H1 (cell line): Measurements from ENCODE around the gene FUNDC1. TPM values are rescaled to one million over a fixed set of nuclear protein-coding genes. Genes with fewer than 3 reads are reported as not detected.

Experiments
- CTCF ChIA-PET: fragments of 300-600 bp; sonication (Branson Sonifier 250); formaldehyde crosslinking; loops from one replicate; lab custom pipeline; 2021; ENCODE audit not compliant: partially characterized antibody; lab: Charles Lee
- POLR2A ChIA-PET: fragments of 300-600 bp; sonication (Branson Sonifier 250); formaldehyde crosslinking; loops from one replicate; lab custom pipeline; 2021; ENCODE audit warnings: inconsistent platforms; ENCODE audit not compliant: partially characterized antibody; lab: Charles Lee
- DNase-seq, 2 experiments: peaks; one replicate each; pipeline versions ENCODE4 v3.0.0 to v3.0.0-alpha.2; 2010 to 2022; ENCODE audit warnings: low spot score in 2 of 2, low read depth in 1 of 2, mixed read lengths in 1 of 2
- FAIRE-seq: peaks from 2 replicates; lab custom pipeline; 2011; peaks lifted over from hg19 to GRCh38; lab: Jason Lieb, UNC
- H2AFZ ChIP-seq: 2 replicates; pipeline ENCODE4 v1.8.1; 2012; ENCODE audit warnings: low read length, inconsistent platforms
- H2AK5ac ChIP-seq: 2 replicates; pipeline ENCODE4 v1.6.1; 2013; ENCODE audit warnings: low read depth, low read length
- H2BK120ac ChIP-seq: replicated peaks from 2 replicates; pipeline ENCODE3; 2013; ENCODE audit warnings: low read depth, low read length, inconsistent platforms
- H2BK12ac ChIP-seq: 2 replicates; pipeline ENCODE4 v1.6.1; 2013; ENCODE audit warnings: low read depth, low read length
- H2BK15ac ChIP-seq: 2 replicates; pipeline ENCODE4 v1.6.1; 2013; ENCODE audit warnings: low read length
- H2BK20ac ChIP-seq: 2 replicates; pipeline ENCODE4 v1.6.1; 2013; ENCODE audit warnings: low read length
- H2BK5ac ChIP-seq: 2 replicates; pipeline ENCODE4 v1.6.1; 2013; ENCODE audit warnings: low read depth, low read length
- H3K14ac ChIP-seq: 2 replicates; pipeline ENCODE4 v1.6.1; 2013; ENCODE audit warnings: inconsistent platforms; ENCODE audit not compliant: insufficient read length
- H3K18ac ChIP-seq: 2 replicates; pipeline ENCODE4 v1.6.1; 2013; ENCODE audit warnings: low read length; ENCODE audit errors: extremely low read depth
- H3K23ac ChIP-seq: 2 replicates; pipeline ENCODE4 v1.6.1; 2013; ENCODE audit warnings: inconsistent platforms; ENCODE audit not compliant: insufficient read length
- H3K23me2 ChIP-seq: 2 replicates; pipeline ENCODE4 v1.6.1; 2013; ENCODE audit warnings: low read depth, low read length
- H3K27ac ChIP-seq: 2 replicates; pipeline ENCODE4 v1.6.1; 2011; ENCODE audit warnings: low read depth, low read length, inconsistent platforms
- H3K27me3 ChIP-seq, 4 experiments: replicated peaks in 1 of 4; 1 replicate in 1 of 4; 2 replicates in 3 of 4; pipeline versions ENCODE4 v1.6.1 to v1.8.1; 2011 to 2013; ENCODE audit warnings: low read length in 3 of 4, mild to moderate bottlenecking in 3 of 4, inconsistent platforms in 2 of 4, mixed read lengths in 2 of 4, moderate library complexity in 1 of 4; ENCODE audit not compliant: control insufficient read depth in 3 of 4, insufficient read depth in 3 of 4; ENCODE audit errors: extremely low read depth in 1 of 4
- H3K36me3 ChIP-seq, 4 experiments: 2 replicates each; pipeline versions ENCODE4 v1.6.1 to v1.8.1; 2011 to 2013; ENCODE audit warnings: mild to moderate bottlenecking in 4 of 4, low read length in 3 of 4, moderate library complexity in 2 of 4, control low read depth in 1 of 4, inconsistent platforms in 1 of 4; ENCODE audit not compliant: insufficient read depth in 4 of 4, control insufficient read depth in 2 of 4
- H3K4ac ChIP-seq: replicated peaks from 2 replicates; pipeline ENCODE3; 2013; ENCODE audit warnings: low read length, low read depth, mixed read lengths, inconsistent platforms; ENCODE audit not compliant: insufficient read length
- H3K4me1 ChIP-seq, 4 experiments: replicated peaks in 1 of 4; 1 replicate in 1 of 4; 2 replicates in 3 of 4; pipeline versions ENCODE4 v1.6.1 to v1.8.1; 2011 to 2013; ENCODE audit warnings: low read length in 3 of 4, inconsistent platforms in 2 of 4, mixed read lengths in 1 of 4; ENCODE audit not compliant: insufficient read depth in 4 of 4, control insufficient read depth in 3 of 4
- H3K4me2 ChIP-seq, 2 experiments: 2 replicates each; pipeline versions ENCODE4 v1.6.1 to v1.8.1; 2011 to 2013; ENCODE audit warnings: low read depth in 2 of 2, low read length in 2 of 2, control low read depth in 1 of 2, inconsistent platforms in 1 of 2, mild to moderate bottlenecking in 1 of 2; ENCODE audit not compliant: insufficient read depth in 1 of 2
- H3K4me3 ChIP-seq, 4 experiments: fragments of 200-600, 300-600 bp in 1 of 4; sonication (generic), shearing (Covaris generic), sonication (Bioruptor Twin) in 1 of 4; 2 replicates each; pipeline versions ENCODE4 v1.5.1 to v1.8.1; 2011 to 2016; ENCODE audit warnings: low read length in 4 of 4, low read depth in 3 of 4, control low read depth in 2 of 4, inconsistent platforms in 2 of 4, mild to moderate bottlenecking in 2 of 4, mixed read lengths in 1 of 4, moderate library complexity in 1 of 4; ENCODE audit not compliant: insufficient read depth in 2 of 4; ENCODE audit errors: extremely low read depth in 1 of 4
- H3K56ac ChIP-seq: replicated peaks from 2 replicates; pipeline ENCODE3; 2013; ENCODE audit warnings: low read depth, mild to moderate bottlenecking, mixed read lengths, low read length, inconsistent platforms; ENCODE audit not compliant: insufficient read length
- H3K79me1 ChIP-seq: 2 replicates; pipeline ENCODE4 v1.6.1; 2013; ENCODE audit warnings: low read depth, low read length, control low read depth
- H3K79me2 ChIP-seq, 2 experiments: 2 replicates each; pipeline versions ENCODE4 v1.6.1 to v1.8.1; 2012 to 2013; ENCODE audit warnings: low read length in 2 of 2, mild to moderate bottlenecking in 2 of 2, inconsistent platforms in 1 of 2; ENCODE audit not compliant: insufficient read depth in 2 of 2, control insufficient read depth in 1 of 2
- H3K9ac ChIP-seq, 4 experiments: replicated peaks in 1 of 4; 1 replicate in 1 of 4; 2 replicates in 3 of 4; pipeline versions ENCODE4 v1.6.1 to v1.8.1; 2011 to 2013; ENCODE audit warnings: low read depth in 3 of 4, low read length in 3 of 4, control low read depth in 2 of 4, mild to moderate bottlenecking in 2 of 4, moderate library complexity in 2 of 4, inconsistent platforms in 1 of 4; ENCODE audit errors: extremely low read depth in 1 of 4
- H3K9me3 ChIP-seq, 2 experiments: 2 replicates each; pipeline versions ENCODE4 v1.6.1 to v1.8.1; 2012 to 2013; ENCODE audit warnings: mild to moderate bottlenecking in 2 of 2, moderate library complexity in 2 of 2, control low read depth in 1 of 2, inconsistent platforms in 1 of 2, low read depth in 1 of 2, low read length in 1 of 2, mixed read lengths in 1 of 2; ENCODE audit not compliant: insufficient read depth in 2 of 2
- H4K20me1 ChIP-seq, 2 experiments: replicated peaks in 1 of 2; 2 replicates each; pipeline versions ENCODE3 to v1.8.1; 2011 to 2013; ENCODE audit warnings: inconsistent platforms in 2 of 2, low read length in 2 of 2, mild to moderate bottlenecking in 1 of 2; ENCODE audit not compliant: insufficient read depth in 2 of 2, control insufficient read depth in 1 of 2
- H4K5ac ChIP-seq: 2 replicates; pipeline ENCODE4 v1.6.1; 2013; ENCODE audit warnings: low read length, low read depth, mixed read lengths, inconsistent platforms; ENCODE audit not compliant: insufficient read length
- H4K8ac ChIP-seq: 2 replicates; pipeline ENCODE4 v1.8.0; 2013; ENCODE audit warnings: mild to moderate bottlenecking, moderate library complexity, low read length, inconsistent platforms; ENCODE audit not compliant: insufficient read depth; ENCODE audit errors: extremely low read depth
- H4K91ac ChIP-seq: replicated peaks from 2 replicates; pipeline ENCODE3; 2013; ENCODE audit warnings: low read length, mixed read lengths, inconsistent platforms; ENCODE audit not compliant: insufficient read length
- CHD1 ChIP-seq: IDR thresholded peaks from 2 replicates; pipeline ENCODE4 v1.6.1; 2012; ENCODE audit warnings: low read depth, low read length, improper control_type of control experiment
- CHD2 ChIP-seq: IDR thresholded peaks from 2 replicates; pipeline ENCODE4 v1.6.1; 2012; ENCODE audit warnings: low read length, improper control_type of control experiment
- EP300 ChIP-seq, 2 experiments: IDR thresholded peaks; 1 replicate in 1 of 2; 2 replicates in 1 of 2; pipeline ENCODE4 v1.6.1; 2011 to 2012; ENCODE audit warnings: low read depth in 2 of 2, low read length in 2 of 2, mild to moderate bottlenecking in 2 of 2, borderline replicate concordance in 1 of 2, inconsistent platforms in 1 of 2, moderate library complexity in 1 of 2
- EZH2 ChIP-seq: fragments of 200-600 bp; sonication (generic); IDR thresholded peaks from 2 replicates; pipeline ENCODE4 v1.7.1; 2012; ENCODE audit warnings: low read depth, mild to moderate bottlenecking, moderate library complexity, low read length, inconsistent platforms; ENCODE audit not compliant: severe bottlenecking
- GTF2F1 ChIP-seq: IDR thresholded peaks from 2 replicates; pipeline ENCODE4 v1.6.1; 2012; ENCODE audit warnings: low read depth, low read length, improper control_type of control experiment, borderline replicate concordance
- HDAC6 ChIP-seq: IDR thresholded peaks from one replicate; pipeline ENCODE4 v1.7.1; 2012; ENCODE audit warnings: low read depth, mild to moderate bottlenecking, inconsistent platforms, low read length, moderate library complexity
- PHF8 ChIP-seq: fragments of 200-600 bp; sonication (generic); conservative IDR thresholded peaks from 2 replicates; pipeline ENCODE4 v1.7.1; 2012; ENCODE audit warnings: low read depth, mild to moderate bottlenecking, inconsistent platforms, low read length, moderate library complexity
- POLR2A ChIP-seq, 2 experiments: IDR thresholded peaks; 1 replicate in 1 of 2; 2 replicates in 1 of 2; pipeline ENCODE4 v1.6.1; 2011; ENCODE audit warnings: low read depth in 2 of 2, low read length in 2 of 2, mild to moderate bottlenecking in 2 of 2; ENCODE audit errors: control extremely low read depth in 1 of 2
- POU5F1 ChIP-seq: IDR thresholded peaks from 2 replicates; pipeline ENCODE4 v1.6.1; 2011; ENCODE audit warnings: low read depth, mild to moderate bottlenecking, low read length, moderate library complexity
- RAD21 ChIP-seq, 2 experiments: IDR thresholded peaks in 1 of 2; conservative IDR thresholded peaks in 1 of 2; 2 replicates each; pipeline ENCODE4 v1.6.1; 2011; ENCODE audit warnings: low read depth in 2 of 2, low read length in 2 of 2, improper control_type of control experiment in 1 of 2, inconsistent platforms in 1 of 2, mild to moderate bottlenecking in 1 of 2, moderate library complexity in 1 of 2
- RFX5 ChIP-seq: IDR thresholded peaks from 2 replicates; pipeline ENCODE4 v1.6.1; 2011; ENCODE audit warnings: low read depth, low read length, improper control_type of control experiment, borderline replicate concordance
- TAF7 ChIP-seq: optimal IDR thresholded peaks from 2 replicates; pipeline ENCODE3; 2011; ENCODE audit warnings: low read depth, mild to moderate bottlenecking, inconsistent platforms, low read length, moderate library complexity, borderline replicate concordance
- WGBS, 2 experiments: shearing (Covaris generic) in 1 of 2; methylation state at CpG; one replicate each; pipeline versions ENCODE4 v1.1.6 to v1.1.7; 2013 to 2015; ENCODE audit warnings: low lambda C conversion rate in 2 of 2, mixed read lengths in 2 of 2, inconsistent platforms in 1 of 2, low coverage in 1 of 2, missing lambda C conversion rate in 1 of 2; ENCODE audit not compliant: insufficient replicate concordance in 2 of 2, insufficient coverage in 1 of 2, insufficient read length in 1 of 2; ENCODE audit errors: extremely low coverage in 1 of 2, missing lambda C conversion rate in 1 of 2; 5-methylcytosine and 5-hydroxymethylcytosine counted together
- polyA plus RNA-seq, 7 experiments: library from polyadenylated mRNA; depleted of rRNA in 3 of 7; stranded (reverse) in 5 of 7; unstranded in 2 of 7; fragments of >200 nt in 5 of 7; fragments of 200-250 nt in 2 of 7; gene quantifications; 1 replicate in 5 of 7; 2 replicates in 1 of 7; 4 replicates in 1 of 7; pipeline versions ENCODE4 v1.2.1 to v1.2.3, GENCODE V29; 2011 to 2013; ENCODE audit warnings: missing spikeins in 2 of 7, mixed read lengths in 2 of 7
- total RNA-seq: library from RNA; stranded (reverse); fragmentation: NEBNext Ultra II Directional; extraction: Animal tissue kit (Norgen Biotek cat#: 25700); gene quantifications from 2 replicates; pipeline ENCODE4 v1.2.1, GENCODE V29; 2021
- TF ChIP-seq, protein P1 (sequence below): IDR thresholded peaks from 2 replicates; pipeline ENCODE4 v1.6.1; 2012; ENCODE audit warnings: inconsistent platforms

Gene FUNDC1
- total and polyA plus RNA-seq, 2 of the 8 experiments (the other 6 are each of a cell fraction or from before 2014, with no cell fraction given), result 13.7 to 24.1 TPM

GRCh38 chrX:44544036-44544435 lies 1.4 kb upstream of the FUNDC1 start:
- H3K56ac ChIP-seq, result no peak overlapping the region
- H3K4me1 ChIP-seq, result no peaks in the 10 kb centered on the region
- H3K4me2 ChIP-seq, result no peak overlapping the region
- H2BK15ac ChIP-seq, result no peak overlapping the region
- H3K9me3 ChIP-seq, result no peaks in the 10 kb centered on the region
- H2BK5ac ChIP-seq, result no peak overlapping the region
- no peak overlapping the region for H3K27ac ChIP-seq
- no peak overlapping the region for H2BK20ac ChIP-seq
- H3K36me3 ChIP-seq, result peaks cover 0 to under 1% (median 0%) of the 10 kb centered on the region in 4 experiments; a peak in 1 of 8 replicates
- no peak overlapping the region for H2BK12ac ChIP-seq
- H3K27me3 ChIP-seq, result no peaks in the 10 kb centered on the region
- FAIRE-seq (no peak), DNase-seq (no peak)
- H2BK120ac ChIP-seq, result no peak overlapping the region
- POLR2A ChIA-PET, result no interaction called here
- no peaks in the 10 kb centered on the region for H3K23me2 ChIP-seq
- H3K23ac ChIP-seq, result no peak overlapping the region
- no peak overlapping the region for H3K18ac ChIP-seq
- CTCF ChIA-PET, result no interaction called here
- no peak overlapping the region for H2AK5ac ChIP-seq
- no peak overlapping the region for H3K9ac ChIP-seq
- H4K5ac ChIP-seq, result no peak overlapping the region
- peaks cover 0 to 28% of the 10 kb centered on the region in 2 experiments; a peak in 2 of 4 replicates for H3K79me2 ChIP-seq
- H3K4ac ChIP-seq, result no peak overlapping the region
- H3K14ac ChIP-seq, result no peak overlapping the region
- H2AFZ ChIP-seq, result no peak overlapping the region
- no peak overlapping the region for H3K4me3 ChIP-seq
- 96% methylated on average over 6 of the region's 6 CpGs; no CpG with 5 or more reads in 1 of the 2 experiments for WGBS, 2 experiments
- H4K20me1 ChIP-seq, result no peaks in the 10 kb centered on the region
- H4K8ac ChIP-seq, result no peak overlapping the region
- no peak overlapping the region for H4K91ac ChIP-seq
- H3K79me1 ChIP-seq, result no peaks in the 10 kb centered on the region; the same call in 1 of the 2 replicates
- TF ChIP-seq EZH2 (no peak), RFX5 (no peak), GTF2F1 (no peak), POLR2A (IDR thresholded peaks at IDR 0.05; ENCODE audit: control extremely low read depth in 1 of 2, low read depth in 2 of 2, low read length in 2 of 2) (no peak), RAD21 (IDR thresholded peaks at IDR 0.05 in 1 of 2, conservative IDR thresholded peaks at IDR 0.05 in 1 of 2; ENCODE audit: low read depth in 2 of 2, low read length in 2 of 2) (no peak), TAF7 (no peak), PHF8 (no peak), CHD2 (no peak), POU5F1 (no peak), CHD1 (no peak), HDAC6 (no peak), EP300 (IDR thresholded peaks at IDR 0.05; ENCODE audit: borderline replicate concordance in 1 of 2, low read depth in 2 of 2, low read length in 2 of 2) (no peak)
- TF ChIP-seq, protein P1, sequence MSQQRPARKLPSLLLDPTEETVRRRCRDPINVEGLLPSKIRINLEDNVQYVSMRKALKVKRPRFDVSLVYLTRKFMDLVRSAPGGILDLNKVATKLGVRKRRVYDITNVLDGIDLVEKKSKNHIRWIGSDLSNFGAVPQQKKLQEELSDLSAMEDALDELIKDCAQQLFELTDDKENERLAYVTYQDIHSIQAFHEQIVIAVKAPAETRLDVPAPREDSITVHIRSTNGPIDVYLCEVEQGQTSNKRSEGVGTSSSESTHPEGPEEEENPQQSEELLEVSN, result no peak
